Cardiac fibroblast (primary cell): ENCODE measurements around the gene PIR.

ENCODE experiments used
- DNase-seq, 2 donors: peaks; one replicate each; pipeline versions ENCODE4 v3.0.0 to v3.0.0-alpha.2; 2010; ENCODE audit warnings: low read depth in 2 of 2
- H3K4me3 ChIP-seq, 2 donors: replicated peaks in 1 of 2; 1 replicate in 1 of 2; 2 replicates in 1 of 2; pipeline ENCODE4 v1.5.1; 2011; ENCODE audit warnings: low read depth in 2 of 2, low read length in 2 of 2, mild to moderate bottlenecking in 2 of 2, moderate library complexity in 1 of 2
- CTCF ChIP-seq: IDR thresholded peaks from one replicate; pipeline ENCODE4 v1.5.1; 2011; ENCODE audit warnings: low read depth, mild to moderate bottlenecking, low read length, inconsistent platforms

Gene PIR

GRCh38 chrX:15416133-15416993 is 76.8 kb downstream of the PIR start:
- peak in 1 of 2 donors; percentile 6 for DNase-seq
- H3K4me3 ChIP-seq = no peak overlapping the region

GRCh38 chrX:15413101-15413500 is 80.0 kb downstream of the PIR start:
- DNase-seq = no peak
- H3K4me3 ChIP-seq = no peak overlapping the region
- TF ChIP-seq CTCF = no peak

More at GRCh38 chrX:15416133-15416993, 76.8 kb downstream of the PIR start:
- no peak for TF ChIP-seq CTCF

GRCh38 chrX:15410947-15411346 is 82.2 kb downstream of the PIR start:
- no peak overlapping the region for H3K4me3 ChIP-seq
- DNase-seq = no peak
- no peak for TF ChIP-seq CTCF

- no peak for DNase-seq
- H3K4me3 ChIP-seq = no peak overlapping the region
- TF ChIP-seq CTCF = no peak
Measured at GRCh38 chrX:15410430-15410829, 82.7 kb downstream of the PIR start.

- H3K4me3 ChIP-seq = no peak overlapping the region
- TF ChIP-seq CTCF = no peak
- DNase-seq = peak in 1 of 2 donors; percentile 20
Measured at GRCh38 chrX:15405846-15406245, 87.3 kb downstream of the PIR start.

- DNase-seq = peak; percentile 73 to 74
- TF ChIP-seq CTCF = no peak
- H3K4me3 ChIP-seq = no peak overlapping the region
Measured at GRCh38 chrX:15404401-15405096, 88.6 kb downstream of the PIR start.
